WTC11 (cell line): ENCODE results near the gene NCOA6. TPM values are rescaled to one million over a fixed set of nuclear protein-coding genes. Genes with fewer than 3 reads are reported as not detected.

Source experiments
- ATAC-seq: fragments of 200-7000 bp; cut with Tn5 transposase; 2 replicates; pipeline ENCODE4 v1.10.0; 2021; ENCODE audit warnings: mild to moderate bottlenecking, moderate library complexity
- CTCF ChIA-PET: fragments of 300-600 bp; sonication (Branson Sonifier 250); formaldehyde crosslinking; loops from one replicate; lab custom pipeline; 2021; ENCODE audit warnings: antibody characterized with exemption; lab: Charles Lee
- POLR2A ChIA-PET: fragments of 350-600 bp; sonication (Branson Sonifier 250); formaldehyde crosslinking; loops from one replicate; lab custom pipeline; 2021; ENCODE audit warnings: antibody characterized with exemption; lab: Charles Lee
- DNase-seq: peaks from one replicate; pipeline ENCODE4 v3.0.0; 2021; ENCODE audit warnings: low spot score
- H3K27ac Mint-ChIP-seq: 2 replicates; pipeline ENCODE4 v1.8.0; 2021; ENCODE audit warnings: mixed read lengths
- H3K27me3 Mint-ChIP-seq: 2 replicates; pipeline ENCODE4 v1.8.0; 2021; ENCODE audit warnings: low read depth, mild to moderate bottlenecking, moderate library complexity, mixed read lengths
- H3K36me3 Mint-ChIP-seq: 2 replicates; pipeline ENCODE4 v1.8.0; 2021; ENCODE audit warnings: mixed read lengths
- H3K4me1 Mint-ChIP-seq: 2 replicates; pipeline ENCODE4 v1.8.0; 2022; ENCODE audit warnings: mixed read lengths
- H3K4me3 Mint-ChIP-seq: 2 replicates; pipeline ENCODE4 v1.8.0; 2021; ENCODE audit warnings: mild to moderate bottlenecking, moderate library complexity, mixed read lengths
- H3K9me3 Mint-ChIP-seq: 2 replicates; pipeline ENCODE4 v1.8.0; 2021; ENCODE audit warnings: mixed read lengths
- ARID4B ChIP-seq: sonication (generic); formaldehyde crosslinking; IDR thresholded peaks from 2 replicates; pipeline ENCODE4 v1.8.0; 2023; ENCODE audit warnings: missing genetic modification reagents, mild to moderate bottlenecking, borderline replicate concordance
- ATF1 ChIP-seq: sonication (generic); formaldehyde crosslinking; IDR thresholded peaks from 2 replicates; pipeline ENCODE4 v1.8.1; 2023; ENCODE audit warnings: mild to moderate bottlenecking, moderate library complexity, missing genetic modification reagents
- E2F4 ChIP-seq: sonication (generic); formaldehyde crosslinking; IDR thresholded peaks from 2 replicates; pipeline ENCODE4 v1.8.1; 2022; ENCODE audit warnings: low read depth, mild to moderate bottlenecking, moderate library complexity, missing genetic modification reagents, borderline replicate concordance
- EMX1 ChIP-seq: fragments of 250-450 bp; sonication (Bioruptor Pico); IDR thresholded peaks from 2 replicates; pipeline ENCODE4 v1.8.0; 2021; ENCODE audit warnings: mild to moderate bottlenecking
- FOXJ3 ChIP-seq: sonication (generic); formaldehyde crosslinking; IDR thresholded peaks from 2 replicates; pipeline ENCODE4 v1.9.0; 2021; ENCODE audit warnings: missing genetic modification reagents, mild to moderate bottlenecking, borderline replicate concordance
- HMGXB4 ChIP-seq: sonication (generic); formaldehyde crosslinking; IDR thresholded peaks from 2 replicates; pipeline ENCODE4 v1.8.1; 2023; ENCODE audit warnings: mild to moderate bottlenecking, moderate library complexity, missing genetic modification reagents
- IRF1 ChIP-seq: sonication (generic); formaldehyde crosslinking; IDR thresholded peaks from 2 replicates; pipeline ENCODE4 v1.8.0; 2023; ENCODE audit warnings: missing genetic modification reagents
- KAT7 ChIP-seq: sonication (generic); formaldehyde crosslinking; IDR thresholded peaks from 2 replicates; pipeline ENCODE4 v1.8.1; 2023; ENCODE audit warnings: missing genetic modification reagents, mild to moderate bottlenecking, borderline replicate concordance
- NFE2L1 ChIP-seq: sonication (generic); formaldehyde crosslinking; IDR thresholded peaks from 2 replicates; pipeline ENCODE4 v1.8.1; 2023; ENCODE audit warnings: missing genetic modification reagents
- NR1H2 ChIP-seq: sonication (generic); formaldehyde crosslinking; IDR thresholded peaks from 2 replicates; pipeline ENCODE4 v1.9.0; 2021; ENCODE audit warnings: mild to moderate bottlenecking, moderate library complexity, missing genetic modification reagents
- PRRX2 ChIP-seq: fragments of 250-450 bp; sonication (Bioruptor Pico); IDR thresholded peaks from 2 replicates; pipeline ENCODE4 v1.8.0; 2021; ENCODE audit warnings: mild to moderate bottlenecking
- RELA ChIP-seq: sonication (generic); formaldehyde crosslinking; IDR thresholded peaks from 2 replicates; pipeline ENCODE4 v1.8.1; 2022; ENCODE audit warnings: missing genetic modification reagents, mild to moderate bottlenecking, borderline replicate concordance
- RORB ChIP-seq: fragments of 250-450 bp; sonication (Bioruptor Pico); IDR thresholded peaks from 2 replicates; pipeline ENCODE4 v1.9.0; 2021; ENCODE audit warnings: mild to moderate bottlenecking
- SMAD3 ChIP-seq: sonication (generic); formaldehyde crosslinking; IDR thresholded peaks from 2 replicates; pipeline ENCODE4 v1.8.0; 2022; ENCODE audit warnings: missing genetic modification reagents, mild to moderate bottlenecking, borderline replicate concordance
- SOX15 ChIP-seq: fragments of 250-450 bp; sonication (Bioruptor Pico); IDR thresholded peaks from 2 replicates; pipeline ENCODE4 v1.9.0; 2021; ENCODE audit warnings: mild to moderate bottlenecking
- TEAD4 ChIP-seq: sonication (generic); formaldehyde crosslinking; IDR thresholded peaks from 2 replicates; pipeline ENCODE4 v1.8.0; 2022; ENCODE audit warnings: mild to moderate bottlenecking, missing genetic modification reagents
- USF1 ChIP-seq: sonication (generic); formaldehyde crosslinking; IDR thresholded peaks from 2 replicates; pipeline ENCODE4 v1.8.0; 2022; ENCODE audit warnings: mild to moderate bottlenecking, missing genetic modification reagents
- ZBTB21 ChIP-seq: sonication (generic); formaldehyde crosslinking; IDR thresholded peaks from 2 replicates; pipeline ENCODE4 v1.8.1; 2023; ENCODE audit warnings: mild to moderate bottlenecking, missing genetic modification reagents, borderline replicate concordance
- ZMAT4 ChIP-seq: fragments of 250-450 bp; sonication (Bioruptor Pico); IDR thresholded peaks from 2 replicates; pipeline ENCODE4 v1.9.0; 2021; ENCODE audit warnings: mild to moderate bottlenecking
- ZNF138 ChIP-seq: sonication (generic); formaldehyde crosslinking; conservative IDR thresholded peaks from 2 replicates; pipeline ENCODE4 v1.8.1; 2022; ENCODE audit warnings: mild to moderate bottlenecking, moderate library complexity, missing genetic modification reagents
- ZNF219 ChIP-seq: sonication (generic); formaldehyde crosslinking; IDR thresholded peaks from 2 replicates; pipeline ENCODE4 v1.8.0; 2023; ENCODE audit warnings: missing genetic modification reagents, mild to moderate bottlenecking, borderline replicate concordance
- ZNF532 ChIP-seq: fragments of 250-450 bp; sonication (Bioruptor Pico); IDR thresholded peaks from 2 replicates; pipeline ENCODE4 v1.9.0; 2021; ENCODE audit warnings: mild to moderate bottlenecking, borderline replicate concordance
- total RNA-seq: library from RNA; stranded (reverse); gene quantifications from 3 replicates; pipeline ENCODE4 v1.2.3, GENCODE V29; 2021

NCOA6 gene
- total RNA-seq, 1 experiment from 2014 or later = 10.1 TPM

GRCh38 chr20:34824806-34825529, 483 bp downstream of the NCOA6 start:
- Mint-ChIP-seq H3K27ac (peak overlapping the region; percentile 88), H3K9me3 (peaks cover 6% of the 10 kb centered on the region), H3K36me3 (peaks cover 5% of the 10 kb centered on the region), H3K27me3 (peaks cover 8% of the 10 kb centered on the region), H3K4me3 (peak overlapping the region; percentile 96), H3K4me1 (peaks cover 9% of the 10 kb centered on the region)
- DNase-seq = peak; percentile 78
- ChIA-PET CTCF (interaction anchor here (0.9 to 1.4 kb wide), 3 partner anchors 55 to 174 kb away, joined by 3 to 5 read pairs (median 3); partner anchors contain the start of genes GSS and MYH7B), POLR2A (interaction anchor here (0.5 to 0.6 kb wide), 2 partner anchors 401 to 753 kb away, joined by 3 to 8 read pairs; no protein-coding TSS in a partner anchor)
- ATAC-seq = peak; percentile 75
- TF ChIP-seq ZNF532 (no peak), ZNF219 (no peak), FOXJ3 (CRISPR knock-in tag) (no peak), ZBTB21 (CRISPR knock-in tag) (no peak), ATF1 (CRISPR knock-in tag) (no peak), SMAD3 (CRISPR knock-in tag) (no peak), USF1 (CRISPR knock-in tag) (no peak), EMX1 (no peak), ZMAT4 (CRISPR knock-in tag) (no peak), E2F4 (CRISPR knock-in tag) (no peak), ARID4B (CRISPR knock-in tag) (no peak; the same call in 1 of the 2 replicates), RELA (CRISPR knock-in tag) (no peak), SOX15 (CRISPR knock-in tag) (no peak), NFE2L1 (no peak), TEAD4 (CRISPR knock-in tag) (0 out of 2 replicates have a peak, but pooled peaks have one; percentile 2), ZNF138 (CRISPR knock-in tag) (no peak), RORB (CRISPR knock-in tag) (no peak), NR1H2 (no peak), HMGXB4 (no peak; the same call in none of the 2 replicates), PRRX2 (no peak), KAT7 (no peak), IRF1 (CRISPR knock-in tag) (no peak)
